IMR-90 (cell line): Measurements from ENCODE around the gene PTGER4. TPM values are rescaled to one million over a fixed set of nuclear protein-coding genes. Genes with fewer than 3 reads are reported as not detected.

Experiments
- ATAC-seq: fragments of 200-7000 bp; cut with Tn5 transposase; 2 replicates; pipeline ENCODE4 v1.9.1; 2020; ENCODE audit warnings: low read depth, mild to moderate bottlenecking, moderate library complexity
- BruUV-seq: library from RNA; stranded (reverse); fragments of 400-500 nt; replicated peaks from 2 replicates; lab custom pipeline; 2021; lab: Mats Ljungman, UMichigan
- CTCF ChIA-PET: fragments of 300-600 bp; formaldehyde crosslinking; extraction: SDS; loops from one replicate; lab custom pipeline; 2021; ENCODE audit warnings: antibody characterized with exemption; lab: Yijun Ruan, JAX
- POLR2A ChIA-PET: fragments of 300-600 bp; sonication (Branson Sonifier 250); formaldehyde crosslinking; loops from one replicate; lab custom pipeline; 2022; ENCODE audit warnings: antibody characterized with exemption; ENCODE audit not compliant: unreplicated experiment; lab: Charles Lee
- DNase-seq: peaks from one replicate; pipeline ENCODE4 v3.0.0; 2013
- H2AFZ ChIP-seq: replicated peaks from 2 replicates; pipeline ENCODE3; 2013; ENCODE audit warnings: low read length, mild to moderate bottlenecking; ENCODE audit not compliant: poor library complexity
- H2AK5ac ChIP-seq: 2 replicates; pipeline ENCODE4 v1.6.1; 2013; ENCODE audit warnings: low read depth, low read length, inconsistent platforms
- H2AK9ac ChIP-seq: replicated peaks from 2 replicates; pipeline ENCODE3; 2013; ENCODE audit warnings: mild to moderate bottlenecking, low read depth, low read length, moderate library complexity; ENCODE audit not compliant: poor library complexity
- H2BK120ac ChIP-seq: 2 replicates; pipeline ENCODE4 v1.6.1; 2013; ENCODE audit warnings: low read depth, low read length, inconsistent platforms
- H2BK15ac ChIP-seq: 3 replicates; pipeline ENCODE4 v1.6.1; 2013; ENCODE audit warnings: low read depth, low read length, inconsistent platforms
- H2BK20ac ChIP-seq: 2 replicates; pipeline ENCODE4 v1.6.1; 2013; ENCODE audit warnings: low read depth, mild to moderate bottlenecking, inconsistent platforms, low read length, moderate library complexity
- H2BK5ac ChIP-seq: 2 replicates; pipeline ENCODE4 v1.6.1; 2013; ENCODE audit warnings: mild to moderate bottlenecking, low read depth, low read length, inconsistent platforms; ENCODE audit not compliant: poor library complexity, severe bottlenecking
- H3K14ac ChIP-seq: replicated peaks from 2 replicates; pipeline ENCODE4 v1.6.1; 2013; ENCODE audit warnings: low read depth, low read length, inconsistent platforms
- H3K18ac ChIP-seq: 2 replicates; pipeline ENCODE4 v1.6.1; 2013; ENCODE audit warnings: low read depth, low read length, control low read depth
- H3K23ac ChIP-seq: 2 replicates; pipeline ENCODE4 v1.6.1; 2013; ENCODE audit warnings: low read depth, low read length, inconsistent platforms
- H3K27ac ChIP-seq: 2 replicates; pipeline ENCODE4 v1.5.1; 2013; ENCODE audit warnings: mild to moderate bottlenecking, control low read depth, low read length; ENCODE audit not compliant: insufficient read depth
- H3K27me3 ChIP-seq: 2 replicates; pipeline ENCODE4 v1.6.1; 2013; ENCODE audit warnings: low read length; ENCODE audit not compliant: control insufficient read depth, insufficient read depth
- H3K36me3 ChIP-seq: 2 replicates; pipeline ENCODE4 v1.6.1; 2013; ENCODE audit warnings: low read length, mixed read lengths; ENCODE audit not compliant: control insufficient read depth, insufficient read depth
- H3K4ac ChIP-seq: 2 replicates; pipeline ENCODE4 v1.6.1; 2013; ENCODE audit warnings: low read depth, low read length, inconsistent platforms
- H3K4me1 ChIP-seq: 2 replicates; pipeline ENCODE4 v1.6.1; 2013; ENCODE audit warnings: low read length, mixed read lengths; ENCODE audit not compliant: control insufficient read depth, insufficient read depth
- H3K4me2 ChIP-seq: 2 replicates; pipeline ENCODE4 v1.6.1; 2013; ENCODE audit warnings: low read depth, mild to moderate bottlenecking, control low read depth, low read length, moderate library complexity
- H3K4me3 ChIP-seq: 2 replicates; pipeline ENCODE4 v1.5.1; 2013; ENCODE audit warnings: low read depth, mild to moderate bottlenecking, control low read depth, low read length, moderate library complexity; ENCODE audit not compliant: insufficient read depth
- H3K56ac ChIP-seq: 2 replicates; pipeline ENCODE4 v1.6.1; 2013; ENCODE audit warnings: low read length, inconsistent platforms; ENCODE audit not compliant: insufficient read depth; ENCODE audit errors: extremely low read depth
- H3K79me1 ChIP-seq, 2 experiments: 2 replicates each; pipeline ENCODE4 v1.6.1; 2013; ENCODE audit warnings: low read length in 2 of 2, inconsistent platforms in 1 of 2, low read depth in 1 of 2
- H3K9ac ChIP-seq: 2 replicates; pipeline ENCODE4 v1.6.1; 2013; ENCODE audit warnings: low read depth, low read length, control low read depth
- H3K9me1 ChIP-seq: 2 replicates; pipeline ENCODE4 v1.6.1; 2013; ENCODE audit warnings: low read length, inconsistent platforms; ENCODE audit not compliant: insufficient read depth
- H3K9me3 ChIP-seq: 2 replicates; pipeline ENCODE4 v1.6.1; 2013; ENCODE audit warnings: low read length; ENCODE audit not compliant: control insufficient read depth, insufficient read depth
- H4K20me1 ChIP-seq: 2 replicates; pipeline ENCODE4 v1.6.1; 2013; ENCODE audit warnings: low read length, inconsistent platforms; ENCODE audit not compliant: insufficient read depth
- H4K5ac ChIP-seq: 2 replicates; pipeline ENCODE4 v1.6.1; 2013; ENCODE audit warnings: mild to moderate bottlenecking, low read depth, low read length, control low read depth
- H4K8ac ChIP-seq, 2 experiments: 2 replicates each; pipeline ENCODE4 v1.6.1; 2013; ENCODE audit warnings: low read depth in 2 of 2, low read length in 2 of 2, control low read depth in 1 of 2, inconsistent platforms in 1 of 2
- H4K91ac ChIP-seq: 2 replicates; pipeline ENCODE4 v1.6.1; 2013; ENCODE audit warnings: low read depth, low read length, inconsistent platforms; ENCODE audit not compliant: insufficient read depth
- BHLHE40 ChIP-seq: fragments of 150-350 bp; IDR thresholded peaks from 2 replicates; pipeline ENCODE4 v1.6.1; 2016; ENCODE audit warnings: mild to moderate bottlenecking, low read depth, low read length
- CEBPB ChIP-seq: IDR thresholded peaks from 2 replicates; pipeline ENCODE4 v1.6.1; 2012; ENCODE audit warnings: low read depth, low read length, improper control_type of control experiment
- CHD1 ChIP-seq: IDR thresholded peaks from 2 replicates; pipeline ENCODE4 v1.6.1; 2012; ENCODE audit warnings: low read depth, low read length, improper control_type of control experiment
- FOS ChIP-seq: fragments of 150-350 bp; IDR thresholded peaks from 2 replicates; pipeline ENCODE4 v1.6.1; 2016; ENCODE audit warnings: low read depth, low read length
- NFE2L2 ChIP-seq: fragments of 150-350 bp; IDR thresholded peaks from 2 replicates; pipeline ENCODE4 v1.6.1; 2016; ENCODE audit warnings: low read depth, mild to moderate bottlenecking, low read length
- RAD21 ChIP-seq: IDR thresholded peaks from 2 replicates; pipeline ENCODE4 v1.6.1; 2012; ENCODE audit warnings: low read length, improper control_type of control experiment
- SMC3 ChIP-seq: fragments of 150-350 bp; IDR thresholded peaks from 2 replicates; pipeline ENCODE4 v1.6.1; 2016; ENCODE audit warnings: low read depth, mild to moderate bottlenecking, antibody characterized with exemption, low read length, moderate library complexity
- WGBS, 2 experiments: methylation state at CpG; one replicate each; pipeline versions ENCODE4 v1.1.5 to v1.1.7; 2013; ENCODE audit warnings: missing lambda C conversion rate in 2 of 2; ENCODE audit not compliant: insufficient read length in 1 of 2; ENCODE audit errors: extremely low coverage in 2 of 2; 5-methylcytosine and 5-hydroxymethylcytosine counted together
- dilution Hi-C: fragments of 300-500 bp; cut with HindIII; formaldehyde crosslinking; loops from one replicate; pipeline ENCODE4 v1.14.3; 2018; ENCODE audit warnings: low sequenced_read_pairs; ENCODE audit not compliant: unreplicated experiment
- in situ Hi-C: fragments of 300-500 bp; cut with MboI; formaldehyde crosslinking; loops from 3 replicates; pipeline ENCODE4 v1.14.3; 2019; ENCODE audit warnings: low sequenced_read_pairs, inconsistent platforms, mixed read lengths
- intact Hi-C: fragments of 100-400 bp; cut with micrococcal nuclease; formaldehyde crosslinking; loops from 2 replicates; pipeline ENCODE4 v1.10.0; 2022
- polyA plus RNA-seq, 3 experiments: library from polyadenylated mRNA; depleted of rRNA; stranded (reverse); fragments of >200 nt; gene quantifications; 2 replicates each; pipeline ENCODE4 v1.2.3, GENCODE V29; 2012; ENCODE audit warnings: low replicate concordance in 1 of 3
- total RNA-seq: library from RNA; depleted of rRNA; stranded (reverse); fragments of >200 nt; gene quantifications from 2 replicates; pipeline ENCODE4 v1.2.3, GENCODE V29; 2012
- TF ChIP-seq, protein P1 (sequence below): conservative IDR thresholded peaks from 2 replicates; pipeline ENCODE4 v1.5.1; 2012; ENCODE audit warnings: mild to moderate bottlenecking, low read depth, low read length, improper control_type of control experiment

PTGER4 gene
- total and polyA plus RNA-seq, 2 of the 4 experiments (the other 2 are of a cell fraction), result 7.9 to 10.1 TPM

DNA sequence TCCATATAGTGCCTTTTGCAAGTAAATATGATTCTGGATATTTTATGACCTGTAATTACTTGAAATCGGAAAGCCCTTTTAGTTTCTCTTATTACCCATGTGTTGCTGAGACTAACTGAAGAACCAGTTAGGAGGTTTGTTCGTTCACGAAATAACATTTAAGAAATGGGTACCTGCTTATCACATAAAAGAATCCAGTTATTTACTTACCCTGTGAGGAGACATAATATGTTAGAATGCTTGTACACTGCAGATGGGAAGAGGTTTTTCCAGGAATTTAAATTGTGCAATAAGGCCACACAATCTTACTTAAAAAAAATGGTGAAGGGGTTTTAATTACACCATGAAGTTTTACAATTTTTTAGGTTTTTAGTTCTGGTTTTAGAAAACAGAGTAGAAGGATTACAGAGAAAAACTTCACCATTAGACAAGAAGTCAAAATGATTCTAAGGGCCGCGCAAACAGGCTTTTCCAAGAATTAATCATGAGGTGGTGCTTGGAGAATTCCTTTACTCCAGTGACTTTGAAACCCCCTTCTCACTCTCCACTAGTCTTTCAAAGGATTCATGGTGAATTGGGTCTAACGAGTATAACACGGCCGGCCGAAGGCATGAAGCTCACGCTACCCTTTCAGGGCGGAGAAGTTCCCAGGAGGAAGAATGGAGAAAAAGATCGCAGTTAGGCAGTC is 1.1 kb upstream of the PTGER4 start:
- no peak; the same call in 1 of the 2 replicates for ATAC-seq
- H3K4ac ChIP-seq, result peak overlapping the region; percentile 85
- H2AK5ac ChIP-seq, result peak overlapping the region; percentile 3; the same call in 1 of the 2 replicates
- H2AFZ ChIP-seq, result peak overlapping the region; percentile 15
- H2BK15ac ChIP-seq, result peak overlapping the region; percentile 58; the same call in 2 of the 3 replicates
- H3K4me3 ChIP-seq, result peak overlapping the region; percentile 94
- peak overlapping the region; percentile 87 for H3K18ac ChIP-seq
- dilution Hi-C loops (no loop called here), in situ Hi-C loops (loop anchor here (10.0 kb wide), 1 partner anchor 454 kb away; no protein-coding TSS in a partner anchor), intact Hi-C loops (loop anchor here (2.0 to 5.0 kb wide), 7 partner anchors 106 to 964 kb away; no protein-coding TSS in a partner anchor)
- peaks cover 10% of the 10 kb centered on the region for H3K9me1 ChIP-seq
- H2BK120ac ChIP-seq, result peak overlapping the region; percentile 86
- TF ChIP-seq, protein P1, sequence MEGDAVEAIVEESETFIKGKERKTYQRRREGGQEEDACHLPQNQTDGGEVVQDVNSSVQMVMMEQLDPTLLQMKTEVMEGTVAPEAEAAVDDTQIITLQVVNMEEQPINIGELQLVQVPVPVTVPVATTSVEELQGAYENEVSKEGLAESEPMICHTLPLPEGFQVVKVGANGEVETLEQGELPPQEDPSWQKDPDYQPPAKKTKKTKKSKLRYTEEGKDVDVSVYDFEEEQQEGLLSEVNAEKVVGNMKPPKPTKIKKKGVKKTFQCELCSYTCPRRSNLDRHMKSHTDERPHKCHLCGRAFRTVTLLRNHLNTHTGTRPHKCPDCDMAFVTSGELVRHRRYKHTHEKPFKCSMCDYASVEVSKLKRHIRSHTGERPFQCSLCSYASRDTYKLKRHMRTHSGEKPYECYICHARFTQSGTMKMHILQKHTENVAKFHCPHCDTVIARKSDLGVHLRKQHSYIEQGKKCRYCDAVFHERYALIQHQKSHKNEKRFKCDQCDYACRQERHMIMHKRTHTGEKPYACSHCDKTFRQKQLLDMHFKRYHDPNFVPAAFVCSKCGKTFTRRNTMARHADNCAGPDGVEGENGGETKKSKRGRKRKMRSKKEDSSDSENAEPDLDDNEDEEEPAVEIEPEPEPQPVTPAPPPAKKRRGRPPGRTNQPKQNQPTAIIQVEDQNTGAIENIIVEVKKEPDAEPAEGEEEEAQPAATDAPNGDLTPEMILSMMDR, result no peak
- no peak for TF ChIP-seq BHLHE40
- TF ChIP-seq FOS, result no peak
- TF ChIP-seq NFE2L2, result no peak
- TF ChIP-seq RAD21, result peak; percentile 7; the same call in 1 of the 2 replicates
- TF ChIP-seq CEBPB, result peak; percentile 85
- TF ChIP-seq SMC3, result no peak
- no peak for TF ChIP-seq CHD1
- no peak overlapping the region for H2AK9ac ChIP-seq
- H3K56ac ChIP-seq, result peak overlapping the region; percentile 87
- H3K14ac ChIP-seq, result peak overlapping the region; percentile 94
- peak overlapping the region; percentile 89 for H3K4me2 ChIP-seq
- no peaks in the 10 kb centered on the region for H3K27me3 ChIP-seq
- no peaks in the 10 kb centered on the region for H4K20me1 ChIP-seq
- peak overlapping the region; percentile 33 to 81 for H4K8ac ChIP-seq
- peak overlapping the region; percentile 92 for H3K23ac ChIP-seq
- H3K9ac ChIP-seq, result peak overlapping the region; percentile 95
- ChIA-PET CTCF (no interaction called here), POLR2A (no interaction called here)
- H3K9me3 ChIP-seq, result no peaks in the 10 kb centered on the region
- peak overlapping the region; percentile 81; the same call in 1 of the 2 replicates for H4K91ac ChIP-seq
- H3K4me1 ChIP-seq, result peaks cover 13% of the 10 kb centered on the region
- peak overlapping the region; percentile 63 for H3K27ac ChIP-seq
- H2BK5ac ChIP-seq, result peak overlapping the region; percentile 54
- peak overlapping the region; percentile 60 for H4K5ac ChIP-seq
- H3K79me1 ChIP-seq, result peaks cover 17 to 46% of the 10 kb centered on the region in 2 experiments
- TSS peak; percentile 90 for BruUV-seq
- no peaks in the 10 kb centered on the region for H3K36me3 ChIP-seq
- DNase-seq, result no peak
- peak overlapping the region; percentile 75 for H2BK20ac ChIP-seq
- no CpG with 5 or more reads among the region's 12 CpGs for WGBS, 2 experiments
